ENCODE data around the gene CHRNA3.

The CHRNA3 gene

GRCh38 chr15:78630886-78631633 is 10.3 kb upstream of the CHRNA3 start:
- TF ChIP-seq Cebpa-rat (IDR thresholded peaks at IDR 0.05), result no peak
- Histone ChIP-seq H3K27me3 (no peaks in the 10 kb centered on the region), H4K20me1 (no peaks in the 10 kb centered on the region), H3K9me3 (replicated peaks in 1 of 11) (peaks cover 12 to 24% (median 17%) of the 10 kb centered on the region in 11 experiments; a peak in 21 of 22 replicates), H3K4me1 (peaks cover 0 to 6% (median 0%) of the 10 kb centered on the region in 10 experiments; a peak in 1 of 20 replicates), H3K36me3 (0 out of 22 replicates have a peak, but pooled peaks cover 0 to 5% (median 0%) of the 10 kb centered on the region in 11 experiments), H3K4me2 (no peak overlapping the region), H3K9ac (no peak overlapping the region), H3K4me3 (no peak overlapping the region), H3K27ac (no peak overlapping the region)

GRCh38 chr15:78629716-78630065 is 8.9 kb upstream of the CHRNA3 start:
- Histone ChIP-seq H3K4me2 (no peak overlapping the region), H3K36me3 (0 out of 22 replicates have a peak, but pooled peaks cover 0 to 5% (median 0%) of the 10 kb centered on the region in 11 experiments), H4K20me1 (no peaks in the 10 kb centered on the region; a peak in 1 of 22 replicates), H3K27ac (no peak overlapping the region), H3K27me3 (no peaks in the 10 kb centered on the region), H3K4me3 (no peak overlapping the region), H3K9me3 (replicated peaks in 1 of 11) (peaks cover 12 to 24% (median 17%) of the 10 kb centered on the region in 11 experiments; a peak in 21 of 22 replicates), H3K4me1 (peaks cover 0 to 6% (median 0%) of the 10 kb centered on the region in 10 experiments; a peak in 1 of 20 replicates), H3K9ac (no peak overlapping the region)
- TF ChIP-seq Cebpa-rat (IDR thresholded peaks at IDR 0.05), result no peak

GRCh38 chr15:78629031-78629715 is 8.4 kb upstream of the CHRNA3 start:
- Histone ChIP-seq H3K4me3 (no peak overlapping the region), H4K20me1 (no peaks in the 10 kb centered on the region; a peak in 1 of 22 replicates), H3K9me3 (replicated peaks in 1 of 11) (peaks cover 12 to 20% (median 17%) of the 10 kb centered on the region in 11 experiments; a peak in 21 of 22 replicates), H3K36me3 (0 out of 22 replicates have a peak, but pooled peaks cover 0 to 5% (median 0%) of the 10 kb centered on the region in 11 experiments), H3K4me2 (no peak overlapping the region), H3K27ac (no peak overlapping the region), H3K4me1 (peaks cover 0 to 6% (median 0%) of the 10 kb centered on the region in 10 experiments; a peak in 1 of 20 replicates), H3K9ac (no peak overlapping the region), H3K27me3 (no peaks in the 10 kb centered on the region)
- TF ChIP-seq Cebpa-rat (IDR thresholded peaks at IDR 0.05), result 0 out of 22 replicates have a peak, but pooled peaks of 1 of the 11 experiments have one; percentile 7

GRCh38 chr15:78628227-78628626 is 7.4 kb upstream of the CHRNA3 start:
- Histone ChIP-seq H3K9me3 (replicated peaks in 1 of 11) (peaks cover 5 to 11% (median 9%) of the 10 kb centered on the region in 11 experiments; a peak in 21 of 22 replicates), H3K4me2 (no peak overlapping the region), H3K4me3 (no peak overlapping the region), H3K27me3 (peaks cover 0 to 8% (median 3%) of the 10 kb centered on the region in 11 experiments; a peak in 13 of 22 replicates), H3K9ac (no peak overlapping the region), H3K27ac (no peak overlapping the region), H3K4me1 (peaks cover 0 to 6% (median 0%) of the 10 kb centered on the region in 10 experiments; a peak in 1 of 20 replicates), H3K36me3 (0 out of 22 replicates have a peak, but pooled peaks cover 0 to under 1% (median 0%) of the 10 kb centered on the region in 11 experiments), H4K20me1 (no peaks in the 10 kb centered on the region; a peak in 1 of 22 replicates)
- no peak for TF ChIP-seq Cebpa-rat (IDR thresholded peaks at IDR 0.05)

- peaks cover 0 to 2% (median under 1%) of the 10 kb centered on the region in 11 experiments; a peak in 4 of 22 replicates for H3K9me3 ChIP-seq (replicated peaks in 1 of 11)
- H3K9ac ChIP-seq, result no peak overlapping the region
- H3K4me1 ChIP-seq, result peaks cover 0 to 6% (median 0%) of the 10 kb centered on the region in 10 experiments; a peak in 1 of 20 replicates
- no peak for TF ChIP-seq Cebpa-rat (IDR thresholded peaks at IDR 0.05)
- H3K4me2 ChIP-seq, result no peak overlapping the region
- no peaks in the 10 kb centered on the region; a peak in 1 of 22 replicates for H4K20me1 ChIP-seq
- H3K4me3 ChIP-seq, result no peak overlapping the region
- no peak overlapping the region for H3K27ac ChIP-seq
- no peaks in the 10 kb centered on the region for H3K36me3 ChIP-seq
- peaks cover 6 to 17% (median 12%) of the 10 kb centered on the region in 11 experiments for H3K27me3 ChIP-seq
These were observed 6.6 kb upstream of the CHRNA3 start for GRCh38 chr15:78627348-78627747.

- no peak overlapping the region for H3K9ac ChIP-seq
- H3K36me3 ChIP-seq, result no peaks in the 10 kb centered on the region
- no peak overlapping the region for H3K27ac ChIP-seq
- H3K4me3 ChIP-seq, result no peak overlapping the region
- no peak for TF ChIP-seq Cebpa-rat (IDR thresholded peaks at IDR 0.05)
- no peak overlapping the region; a peak in 2 of 22 replicates for H3K4me2 ChIP-seq
- peaks cover 0 to 6% (median 0%) of the 10 kb centered on the region in 10 experiments; a peak in 1 of 20 replicates for H3K4me1 ChIP-seq
- peaks cover 15 to 25% (median 21%) of the 10 kb centered on the region in 11 experiments for H3K27me3 ChIP-seq
- no peaks in the 10 kb centered on the region for H3K9me3 ChIP-seq (replicated peaks in 1 of 11)
- H4K20me1 ChIP-seq, result peaks cover 0 to 6% (median 0%) of the 10 kb centered on the region in 11 experiments; a peak in 3 of 22 replicates
These were observed 5.7 kb upstream of the CHRNA3 start for GRCh38 chr15:78626381-78626995.

GRCh38 chr15:78625606-78626280 is 4.9 kb upstream of the CHRNA3 start:
- Histone ChIP-seq H4K20me1 (peaks cover 0 to 6% (median 0%) of the 10 kb centered on the region in 11 experiments; a peak in 8 of 22 replicates), H3K4me1 (peaks cover 0 to 10% (median 1%) of the 10 kb centered on the region in 10 experiments; a peak in 7 of 20 replicates), H3K27ac (no peak overlapping the region), H3K9ac (no peak overlapping the region), H3K4me3 (no peak overlapping the region), H3K27me3 (peaks cover 22 to 33% (median 28%) of the 10 kb centered on the region in 11 experiments), H3K36me3 (no peaks in the 10 kb centered on the region), H3K9me3 (replicated peaks in 1 of 11) (no peaks in the 10 kb centered on the region), H3K4me2 (no peak overlapping the region; a peak in 3 of 22 replicates)
- TF ChIP-seq Cebpa-rat (IDR thresholded peaks at IDR 0.05), result no peak
